Vagina (tissue), 2 donors: ENCODE results near the gene RNF26. TPM values are rescaled to one million over a fixed set of nuclear protein-coding genes. Genes with fewer than 3 reads are reported as not detected.

Source experiments
- DNase-seq, 2 donors: peaks; one replicate each; pipeline ENCODE4 v3.0.0-alpha.2; 2017; ENCODE audit errors: extremely low spot score in 2 of 2
- H3K27ac ChIP-seq: fragments of 200-600 bp; sonication (generic); one replicate; pipeline ENCODE4 v1.5.1; 2019
- H3K27me3 ChIP-seq: fragments of 200-600 bp; sonication (generic); one replicate; pipeline ENCODE4 v1.5.1; 2019
- H3K36me3 ChIP-seq, 2 donors: fragments of 200-600 bp; sonication (generic); one replicate each; pipeline ENCODE4 v1.5.1; 2017 to 2019
- H3K4me1 ChIP-seq: fragments of 200-600 bp; sonication (generic); one replicate; pipeline ENCODE4 v1.5.1; 2019
- H3K4me3 ChIP-seq, 2 donors: fragments of 200-600 bp; sonication (generic); 1 replicate in 1 of 2; 2 replicates in 1 of 2; pipeline ENCODE4 v1.5.1; 2016 to 2019
- H3K9me3 ChIP-seq: fragments of 200-600 bp; sonication (generic); one replicate; pipeline ENCODE4 v1.5.1; 2019
- POLR2A ChIP-seq, 2 donors: fragments of 450-650 bp; IDR thresholded peaks; one replicate each; pipeline ENCODE4 v1.6.1; 2017; ENCODE audit warnings: antibody characterized with exemption in 2 of 2, mild to moderate bottlenecking in 2 of 2, moderate library complexity in 2 of 2
- POLR2AphosphoS5 ChIP-seq, 2 donors: sonication (generic); formaldehyde crosslinking; IDR thresholded peaks; one replicate each; pipeline ENCODE4 v1.9.0; 2017; ENCODE audit warnings: antibody characterized with exemption in 2 of 2, mild to moderate bottlenecking in 2 of 2, low read depth in 1 of 2; ENCODE audit not compliant: insufficient read depth in 1 of 2
- intact Hi-C: fragments of 100-400 bp; cut with DNase I; formaldehyde crosslinking; loops from one replicate; pipeline ENCODE4 v1.15.1; 2023
- total RNA-seq: library from RNA; depleted of rRNA; stranded (reverse); fragments of >200 nt; gene quantifications from one replicate; pipeline ENCODE4 v1.2.3, GENCODE V29; 2016
- TF ChIP-seq, protein P1 (sequence below), 3 experiments: fragments of 450-650 bp in 2 of 3; fragments of 200-600 bp in 1 of 3; sonication (generic) in 1 of 3; IDR thresholded peaks; one replicate each; pipeline ENCODE4 v1.5.1; 2017 to 2019; ENCODE audit warnings: antibody characterized with exemption in 3 of 3, mild to moderate bottlenecking in 2 of 3, moderate library complexity in 2 of 3

RNF26 gene
- total RNA-seq, 1 donor from 2014 or later: 19.6 TPM

DNA sequence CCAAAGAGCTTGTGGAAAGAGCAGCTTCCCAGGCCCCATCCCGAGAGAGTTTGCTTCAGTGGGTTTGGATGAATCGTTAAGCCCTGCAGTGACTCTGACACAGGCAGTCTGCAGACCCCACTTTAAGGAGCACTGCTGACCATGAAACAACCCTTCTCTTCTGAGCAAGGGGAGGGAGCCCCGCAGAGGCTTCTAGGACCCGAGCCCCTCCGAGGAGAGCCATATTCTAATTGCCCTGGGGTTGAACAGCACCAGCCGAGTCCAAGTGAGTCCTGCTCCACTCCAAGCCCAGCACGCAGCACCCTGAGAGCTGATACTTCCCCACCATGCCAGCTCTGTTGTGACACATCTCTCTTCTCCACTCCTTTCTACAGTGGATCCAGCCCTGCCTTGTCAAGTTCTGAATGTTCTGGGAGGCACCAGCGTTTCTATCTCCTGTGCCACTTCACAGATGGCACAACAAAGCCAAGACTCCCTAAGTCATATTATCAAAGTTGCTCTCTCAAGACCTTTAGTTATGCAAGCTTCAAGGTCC is 36.8 kb downstream of the RNF26 start:
- Histone ChIP-seq H3K4me1 (peaks cover 83% of the 10 kb centered on the region), H3K4me3 (no peak overlapping the region), H3K36me3 (no peaks in the 10 kb centered on the region), H3K9me3 (no peaks in the 10 kb centered on the region), H3K27me3 (no peaks in the 10 kb centered on the region), H3K27ac (peak overlapping the region; percentile 42)
- intact Hi-C loops: no loop called here
- no peak for DNase-seq
- TF ChIP-seq POLR2AphosphoS5 (IDR thresholded peaks at IDR 0.05; ENCODE audit: insufficient read depth in 1 of 2, low read depth in 1 of 2) (no peak), POLR2A (IDR thresholded peaks at IDR 0.05) (no peak)
- TF ChIP-seq, protein P1, sequence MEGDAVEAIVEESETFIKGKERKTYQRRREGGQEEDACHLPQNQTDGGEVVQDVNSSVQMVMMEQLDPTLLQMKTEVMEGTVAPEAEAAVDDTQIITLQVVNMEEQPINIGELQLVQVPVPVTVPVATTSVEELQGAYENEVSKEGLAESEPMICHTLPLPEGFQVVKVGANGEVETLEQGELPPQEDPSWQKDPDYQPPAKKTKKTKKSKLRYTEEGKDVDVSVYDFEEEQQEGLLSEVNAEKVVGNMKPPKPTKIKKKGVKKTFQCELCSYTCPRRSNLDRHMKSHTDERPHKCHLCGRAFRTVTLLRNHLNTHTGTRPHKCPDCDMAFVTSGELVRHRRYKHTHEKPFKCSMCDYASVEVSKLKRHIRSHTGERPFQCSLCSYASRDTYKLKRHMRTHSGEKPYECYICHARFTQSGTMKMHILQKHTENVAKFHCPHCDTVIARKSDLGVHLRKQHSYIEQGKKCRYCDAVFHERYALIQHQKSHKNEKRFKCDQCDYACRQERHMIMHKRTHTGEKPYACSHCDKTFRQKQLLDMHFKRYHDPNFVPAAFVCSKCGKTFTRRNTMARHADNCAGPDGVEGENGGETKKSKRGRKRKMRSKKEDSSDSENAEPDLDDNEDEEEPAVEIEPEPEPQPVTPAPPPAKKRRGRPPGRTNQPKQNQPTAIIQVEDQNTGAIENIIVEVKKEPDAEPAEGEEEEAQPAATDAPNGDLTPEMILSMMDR (IDR thresholded peaks at IDR 0.05): no peak

DNA sequence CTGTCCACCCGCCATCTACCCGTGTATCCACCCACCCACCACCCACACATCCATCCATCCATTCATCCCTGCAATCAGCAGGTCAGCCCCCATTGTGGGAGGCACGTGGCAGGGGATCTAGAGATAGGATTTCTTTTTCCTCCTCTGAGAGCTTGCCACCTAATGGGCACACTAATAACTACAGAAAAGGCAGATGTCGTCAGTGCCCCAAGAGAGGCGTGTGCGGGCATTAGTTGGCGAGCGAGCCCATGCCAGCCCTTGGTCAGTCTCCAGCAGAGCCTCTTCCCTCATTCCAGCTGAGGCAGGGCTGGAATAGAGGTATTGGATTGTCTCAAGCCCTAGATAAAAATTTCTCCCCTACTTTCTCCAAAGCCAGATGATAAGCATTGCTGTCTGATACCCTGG is 37.5 kb downstream of the RNF26 start:
- no peak for DNase-seq
- H3K36me3 ChIP-seq: no peaks in the 10 kb centered on the region
- peaks cover 84% of the 10 kb centered on the region for H3K4me1 ChIP-seq
- no peak overlapping the region for H3K4me3 ChIP-seq
- H3K9me3 ChIP-seq: no peaks in the 10 kb centered on the region
- peak in 1 of 2 donors; percentile 21 for TF ChIP-seq POLR2AphosphoS5 (IDR thresholded peaks at IDR 0.05; ENCODE audit: insufficient read depth in 1 of 2, low read depth in 1 of 2)
- TF ChIP-seq POLR2A (IDR thresholded peaks at IDR 0.05): no peak
- no peaks in the 10 kb centered on the region for H3K27me3 ChIP-seq
- intact Hi-C loops: no loop called here
- H3K27ac ChIP-seq: peak overlapping the region; percentile 42

DNA sequence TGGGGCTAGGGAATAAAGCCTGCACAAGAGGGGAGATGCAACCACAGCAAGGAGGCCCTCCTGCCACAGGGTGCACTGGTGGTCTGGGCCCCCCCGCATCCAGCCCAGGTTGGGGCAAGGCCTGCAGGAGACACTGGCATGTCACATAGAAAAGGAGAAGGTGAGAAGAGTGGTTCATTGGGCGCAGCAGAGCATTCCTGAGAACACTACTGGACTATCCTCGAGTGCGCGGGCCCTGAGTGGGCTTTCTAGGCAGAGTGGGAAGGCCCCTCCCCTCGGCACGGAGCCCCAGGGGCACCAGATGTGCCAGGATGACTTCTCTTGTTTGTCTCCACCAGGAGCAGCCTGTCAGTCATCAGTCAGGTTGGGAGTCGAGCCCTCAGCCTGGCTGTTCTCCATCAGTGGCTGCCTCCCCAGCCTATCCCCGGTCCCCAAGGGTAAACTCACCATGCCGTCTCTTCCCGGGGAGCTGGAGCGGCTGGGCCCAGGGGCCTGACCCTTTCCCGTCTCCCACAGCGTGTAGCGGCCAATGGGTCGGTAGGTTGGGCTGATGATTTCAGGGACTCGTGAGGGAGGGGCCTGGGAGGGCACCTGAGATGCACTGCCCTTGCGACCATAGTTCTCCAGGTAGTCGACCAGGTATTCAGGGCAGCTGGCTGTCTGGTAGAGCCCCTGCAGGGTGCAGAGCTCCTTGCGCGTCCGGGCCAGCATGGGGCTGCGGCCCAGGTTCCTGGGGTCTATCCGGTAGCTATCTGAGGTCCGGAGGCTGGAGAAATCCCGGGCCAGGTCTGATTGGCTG is 38.1 kb downstream of the RNF26 start:
- H3K9me3 ChIP-seq: no peaks in the 10 kb centered on the region
- TF ChIP-seq POLR2AphosphoS5 (IDR thresholded peaks at IDR 0.05; ENCODE audit: insufficient read depth in 1 of 2, low read depth in 1 of 2): no peak
- TF ChIP-seq POLR2A (IDR thresholded peaks at IDR 0.05): no peak
- TF ChIP-seq, protein P1 (IDR thresholded peaks at IDR 0.05): no peak
- no peak overlapping the region for H3K4me3 ChIP-seq
- H3K27ac ChIP-seq: no peak overlapping the region
- no peaks in the 10 kb centered on the region for H3K27me3 ChIP-seq
- no peaks in the 10 kb centered on the region for H3K36me3 ChIP-seq
- intact Hi-C loops: no loop called here
- peaks cover 78% of the 10 kb centered on the region for H3K4me1 ChIP-seq
- no peak for DNase-seq

DNA sequence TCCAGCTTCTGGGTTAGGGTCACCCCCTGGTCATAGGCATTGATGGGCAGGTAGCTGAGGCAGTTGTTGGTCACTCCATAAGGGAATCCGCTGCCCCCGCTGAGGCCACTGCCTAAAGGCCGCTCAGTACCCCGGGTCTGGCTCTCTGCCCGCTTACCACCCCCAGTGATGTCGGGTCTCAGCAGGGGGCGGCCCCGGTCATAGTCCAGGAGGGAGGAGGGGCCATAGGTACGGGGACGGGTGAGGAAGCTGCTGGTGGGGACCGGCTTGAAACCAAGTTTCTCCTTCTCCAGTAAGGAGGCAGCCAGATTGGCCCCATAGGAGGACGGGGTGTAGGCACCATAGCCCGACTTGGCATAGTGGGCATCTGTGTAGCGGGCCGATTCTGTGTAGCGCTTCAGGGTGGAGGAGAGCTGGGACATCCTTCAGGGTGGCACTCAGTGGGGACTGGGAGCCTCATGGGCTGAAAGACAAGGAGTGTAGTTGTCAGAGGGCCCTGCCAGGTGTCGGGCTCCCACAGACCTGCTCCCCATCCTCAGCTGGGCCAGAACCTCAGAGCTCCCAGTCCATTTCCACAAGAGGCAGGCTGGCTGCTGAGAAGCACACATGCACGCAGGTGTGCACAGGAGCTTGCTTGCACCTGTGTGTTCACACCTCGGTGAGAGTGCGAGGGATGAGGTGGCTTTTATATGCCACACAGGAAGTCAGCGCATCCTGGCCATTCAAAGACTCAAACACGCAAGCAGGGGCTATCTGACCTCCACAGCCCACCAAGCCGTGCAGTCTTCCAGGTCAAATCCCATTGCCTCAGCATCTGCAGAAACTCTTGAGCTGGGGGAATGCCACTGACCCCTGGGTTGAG is 39.0 kb downstream of the RNF26 start:
- H3K4me3 ChIP-seq: no peak overlapping the region
- H3K9me3 ChIP-seq: no peaks in the 10 kb centered on the region
- DNase-seq: no peak
- no peaks in the 10 kb centered on the region for H3K27me3 ChIP-seq
- TF ChIP-seq, protein P1 (IDR thresholded peaks at IDR 0.05): no peak
- TF ChIP-seq POLR2AphosphoS5 (IDR thresholded peaks at IDR 0.05; ENCODE audit: insufficient read depth in 1 of 2, low read depth in 1 of 2): no peak
- no peak for TF ChIP-seq POLR2A (IDR thresholded peaks at IDR 0.05)
- intact Hi-C loops: no loop called here
- no peaks in the 10 kb centered on the region for H3K36me3 ChIP-seq
- peaks cover 70% of the 10 kb centered on the region for H3K4me1 ChIP-seq
- H3K27ac ChIP-seq: no peak overlapping the region

DNA sequence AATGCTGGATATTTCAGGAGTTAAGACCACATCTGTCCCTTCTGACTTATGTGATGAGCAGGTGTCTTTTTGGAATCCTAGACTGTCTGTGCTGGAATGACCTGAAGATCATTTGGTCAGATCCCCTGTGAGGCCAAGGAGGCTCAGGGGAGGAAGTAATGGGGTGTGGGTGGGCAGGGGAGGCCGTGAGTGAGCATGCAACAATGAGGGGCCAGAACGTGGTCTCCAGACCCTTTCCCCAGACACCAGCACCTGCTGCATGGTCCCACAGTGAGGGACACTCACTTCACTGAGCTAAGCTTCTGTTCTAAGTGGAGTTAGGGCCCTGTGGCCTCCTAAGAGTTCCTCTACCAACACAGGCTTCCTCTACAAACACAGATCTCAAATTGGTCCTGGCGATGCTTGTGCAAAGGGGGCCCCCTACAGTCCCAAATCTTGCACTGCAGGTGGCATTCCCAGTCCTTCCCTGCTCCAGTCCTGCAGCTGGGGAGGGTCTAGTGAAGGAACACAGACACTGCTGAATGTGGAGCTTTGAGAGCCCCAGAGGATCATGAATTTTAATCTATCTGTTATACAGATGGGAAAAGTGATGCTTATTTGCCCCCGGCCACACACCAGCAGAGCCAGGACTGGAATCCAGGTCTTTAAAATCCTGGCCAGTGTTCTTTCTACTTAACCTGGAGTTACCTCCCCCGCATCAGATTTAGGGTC is 39.7 kb downstream of the RNF26 start:
- H3K4me1 ChIP-seq: peaks cover 62% of the 10 kb centered on the region
- intact Hi-C loops: no loop called here
- peak overlapping the region; percentile 78 for H3K27ac ChIP-seq

More for the DNA sequence above, 39.7 kb downstream of the RNF26 start:
- H3K9me3 ChIP-seq: no peaks in the 10 kb centered on the region
- H3K27me3 ChIP-seq: no peaks in the 10 kb centered on the region
- no peaks in the 10 kb centered on the region for H3K36me3 ChIP-seq
- no peak for TF ChIP-seq POLR2A (IDR thresholded peaks at IDR 0.05)
- no peak for TF ChIP-seq POLR2AphosphoS5 (IDR thresholded peaks at IDR 0.05; ENCODE audit: insufficient read depth in 1 of 2, low read depth in 1 of 2)
- TF ChIP-seq, protein P1 (IDR thresholded peaks at IDR 0.05): peak; percentile 32 to 61 (median 35)
- DNase-seq: peak in 1 of 2 donors; percentile 86
- no peak overlapping the region for H3K4me3 ChIP-seq
